ENCODE results near the gene CEBPA.

DNA sequence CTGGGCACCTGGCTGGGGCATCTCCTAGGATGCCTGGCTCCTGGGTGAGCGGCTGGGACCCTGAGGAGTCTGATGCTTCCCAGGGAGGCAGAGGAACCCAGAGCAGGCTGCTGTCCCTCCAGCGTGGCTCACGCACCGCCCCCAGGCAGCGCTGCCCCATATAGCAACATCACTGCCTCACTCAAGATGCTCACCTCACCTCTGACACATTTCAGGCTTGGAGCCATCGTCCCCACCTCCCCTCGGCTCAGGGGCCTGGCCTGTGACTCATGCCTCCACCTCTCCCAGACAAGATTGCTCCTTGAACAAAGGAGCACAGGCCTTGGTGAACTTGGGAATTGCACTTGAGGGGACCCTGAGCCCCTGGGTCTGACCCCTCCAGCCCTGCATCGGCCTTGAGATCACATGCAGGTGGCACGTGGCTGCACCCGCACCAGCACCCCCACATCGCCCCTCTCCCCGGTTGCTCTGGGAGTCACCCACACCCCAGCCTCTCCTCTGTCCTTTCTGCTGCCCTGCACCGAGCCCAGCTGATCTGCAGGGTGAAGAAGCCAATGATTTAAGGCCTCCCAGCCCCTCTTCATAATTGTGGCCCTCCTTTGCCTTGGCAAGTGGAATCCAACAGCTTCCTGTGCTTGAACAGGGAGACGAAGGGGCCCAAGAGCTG, 11.2 kb downstream of the CEBPA start:
- TF ChIP-seq, protein P1, sequence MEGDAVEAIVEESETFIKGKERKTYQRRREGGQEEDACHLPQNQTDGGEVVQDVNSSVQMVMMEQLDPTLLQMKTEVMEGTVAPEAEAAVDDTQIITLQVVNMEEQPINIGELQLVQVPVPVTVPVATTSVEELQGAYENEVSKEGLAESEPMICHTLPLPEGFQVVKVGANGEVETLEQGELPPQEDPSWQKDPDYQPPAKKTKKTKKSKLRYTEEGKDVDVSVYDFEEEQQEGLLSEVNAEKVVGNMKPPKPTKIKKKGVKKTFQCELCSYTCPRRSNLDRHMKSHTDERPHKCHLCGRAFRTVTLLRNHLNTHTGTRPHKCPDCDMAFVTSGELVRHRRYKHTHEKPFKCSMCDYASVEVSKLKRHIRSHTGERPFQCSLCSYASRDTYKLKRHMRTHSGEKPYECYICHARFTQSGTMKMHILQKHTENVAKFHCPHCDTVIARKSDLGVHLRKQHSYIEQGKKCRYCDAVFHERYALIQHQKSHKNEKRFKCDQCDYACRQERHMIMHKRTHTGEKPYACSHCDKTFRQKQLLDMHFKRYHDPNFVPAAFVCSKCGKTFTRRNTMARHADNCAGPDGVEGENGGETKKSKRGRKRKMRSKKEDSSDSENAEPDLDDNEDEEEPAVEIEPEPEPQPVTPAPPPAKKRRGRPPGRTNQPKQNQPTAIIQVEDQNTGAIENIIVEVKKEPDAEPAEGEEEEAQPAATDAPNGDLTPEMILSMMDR (IDR thresholded peaks at IDR 0.05), result no peak
- TF ChIP-seq EP300 (IDR thresholded peaks at IDR 0.05) (no peak), POLR2A (IDR thresholded peaks at IDR 0.05) (no peak), POLR2AphosphoS5 (IDR thresholded peaks at IDR 0.05) (no peak)

Data from suprapubic skin (tissue), 4 donors.